Measurements from ENCODE around the gene B4GALT2. TPM values are rescaled to one million over a fixed set of nuclear protein-coding genes. Genes with fewer than 3 reads are reported as not detected.

The B4GALT2 gene
- polyA plus RNA-seq, 3 donors: 20.7 to 43.7 (median 36.7) TPM

DNA sequence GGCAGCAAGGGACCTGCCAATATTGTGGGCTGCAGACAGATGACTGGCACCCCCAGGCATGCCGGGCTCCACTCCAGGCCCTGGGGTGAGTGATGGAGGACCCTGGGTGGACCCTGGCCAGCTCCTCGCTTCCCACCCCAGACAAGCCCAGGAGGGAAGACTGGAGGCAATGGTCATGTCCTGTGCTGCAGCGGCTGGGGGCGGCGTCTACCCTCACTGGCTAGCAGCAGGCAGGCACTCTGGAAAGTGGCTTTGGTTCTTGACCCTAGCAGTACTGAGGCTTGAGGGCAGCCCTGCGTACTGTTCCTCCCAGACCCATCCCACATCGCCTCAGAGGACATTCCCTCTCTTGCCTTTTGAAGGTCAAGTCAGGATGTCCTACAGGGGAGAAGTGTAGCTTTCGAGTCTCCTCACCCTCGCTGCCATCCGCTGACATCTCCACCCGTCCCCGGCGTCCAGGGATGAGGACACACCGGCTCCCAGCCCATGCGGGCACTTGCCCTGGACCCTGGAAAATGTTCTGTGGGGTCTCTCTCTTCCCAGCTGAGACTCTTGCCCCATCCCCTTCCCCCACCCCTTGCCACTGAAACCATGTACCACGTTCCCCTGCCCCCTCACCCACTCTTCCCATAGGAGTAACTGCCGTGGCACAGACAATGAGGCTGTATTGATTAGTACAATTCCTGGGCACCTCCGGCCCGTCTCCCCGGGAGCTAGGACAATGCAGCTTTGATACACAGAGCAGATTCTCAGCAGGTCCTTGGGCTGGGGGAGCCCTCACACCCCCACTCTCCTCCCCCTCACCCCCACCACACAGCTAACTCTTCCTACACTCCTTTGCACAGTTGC, 37.3 kb downstream of the B4GALT2 start:
- WGBS, 3 donors: 88 to 89% (median 88%) methylated on average over 20 of the region's 20 CpGs
- no peak overlapping the region for H3K27ac ChIP-seq (ENCODE audit: low read depth, low read length)

DNA sequence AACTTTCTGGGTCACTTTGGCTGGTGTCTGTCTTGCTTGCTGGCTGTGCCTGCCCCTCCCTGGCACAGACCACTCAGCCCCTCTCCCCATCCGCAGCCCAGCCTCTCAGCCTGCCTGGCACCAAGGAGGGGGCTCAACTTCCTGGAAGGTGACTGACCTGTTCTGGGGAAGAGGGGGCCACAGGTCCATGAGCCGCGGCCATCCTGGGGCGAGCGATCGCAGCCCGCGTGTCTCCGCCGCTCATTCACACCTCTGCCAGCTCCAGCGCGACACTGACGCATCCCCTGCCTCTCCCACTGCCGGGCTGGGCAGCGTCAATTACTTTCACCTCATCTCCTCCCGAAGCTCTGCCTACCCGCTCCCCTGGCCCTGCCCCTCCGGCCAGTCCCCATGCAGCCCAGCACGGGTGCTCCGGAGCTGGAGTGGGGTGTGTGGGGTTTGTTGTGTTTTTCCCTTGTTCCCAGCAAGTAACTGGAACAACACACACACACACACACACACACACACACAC, 37.9 kb downstream of the B4GALT2 start:
- no peak overlapping the region for H3K27ac ChIP-seq (ENCODE audit: low read depth, low read length)
- 83 to 88% (median 84%) methylated on average over 20 of the region's 20 CpGs for WGBS, 3 donors

DNA sequence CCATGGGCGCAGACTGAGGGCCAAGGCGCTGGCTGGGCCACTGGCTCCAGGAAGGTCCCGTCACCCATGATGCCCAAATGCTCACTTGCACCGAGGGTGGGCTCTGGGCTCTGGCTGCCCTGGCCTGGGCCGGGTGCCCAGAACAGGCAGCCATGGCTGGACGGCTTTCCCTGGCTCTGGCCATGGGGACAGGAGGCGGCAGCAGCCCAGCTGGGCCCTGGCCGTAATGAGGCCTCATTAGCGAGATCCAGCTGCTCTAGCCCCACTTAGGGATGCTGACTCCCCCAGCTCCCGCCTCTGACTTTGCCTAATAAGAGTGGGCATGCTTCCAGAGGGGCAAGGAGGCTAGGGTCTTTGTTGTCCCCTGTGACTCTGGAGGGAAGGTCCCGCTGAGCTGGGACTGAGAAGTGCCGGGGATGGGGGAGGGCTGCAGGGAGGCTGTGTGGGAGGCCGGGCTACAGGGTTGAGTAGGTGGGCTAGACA, 40.5 kb downstream of the B4GALT2 start:
- 87 to 92% (median 91%) methylated on average over 13 of the region's 13 CpGs for WGBS, 3 donors
- H3K27ac ChIP-seq (ENCODE audit: low read depth, low read length): no peak overlapping the region

DNA sequence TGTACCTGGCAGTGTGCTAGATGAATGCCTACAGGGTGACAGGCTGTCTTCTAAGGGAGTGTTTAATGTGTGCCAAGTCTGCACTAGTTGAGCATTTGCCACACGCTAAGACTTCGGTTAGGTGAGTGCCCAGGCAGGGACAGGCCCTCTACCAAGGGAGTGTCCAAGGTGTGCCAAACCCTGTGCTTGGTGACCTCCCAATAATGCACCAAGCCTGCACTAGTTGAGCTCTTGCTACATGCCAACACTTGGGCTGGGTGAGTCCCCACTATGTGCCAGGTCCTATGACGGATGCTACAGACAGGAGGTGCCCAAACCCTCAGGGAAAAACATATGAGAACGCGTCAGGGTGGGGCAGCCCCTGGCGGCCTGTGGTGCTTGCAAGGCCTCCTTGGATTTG, 41.5 kb downstream of the B4GALT2 start:
- 78 to 87% (median 80%) methylated on average over 6 of the region's 6 CpGs for WGBS, 3 donors
- H3K27ac ChIP-seq (ENCODE audit: low read depth, low read length): no peak overlapping the region

DNA sequence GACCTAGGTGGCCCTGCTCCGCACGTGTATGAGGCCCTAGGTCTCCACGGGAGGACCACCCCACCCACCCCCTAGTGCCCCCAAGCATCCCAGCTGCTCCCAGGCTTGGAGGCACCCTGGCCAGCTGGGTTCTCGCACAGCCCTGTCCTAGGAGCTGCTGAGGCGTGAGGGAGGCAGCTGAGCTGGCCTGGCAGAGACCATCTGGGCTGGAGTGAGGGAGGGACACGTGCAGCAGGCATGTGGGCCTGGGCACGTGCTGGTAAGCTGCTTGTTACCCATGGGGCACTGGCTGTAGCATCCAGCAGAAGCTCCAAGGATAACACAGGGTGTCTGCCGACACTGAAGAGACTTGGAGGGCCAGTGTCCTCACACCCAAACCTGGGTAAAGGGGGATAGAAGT, 42.1 kb downstream of the B4GALT2 start:
- 88 to 91% (median 90%) methylated on average over 8 of the region's 8 CpGs for WGBS, 3 donors

DNA sequence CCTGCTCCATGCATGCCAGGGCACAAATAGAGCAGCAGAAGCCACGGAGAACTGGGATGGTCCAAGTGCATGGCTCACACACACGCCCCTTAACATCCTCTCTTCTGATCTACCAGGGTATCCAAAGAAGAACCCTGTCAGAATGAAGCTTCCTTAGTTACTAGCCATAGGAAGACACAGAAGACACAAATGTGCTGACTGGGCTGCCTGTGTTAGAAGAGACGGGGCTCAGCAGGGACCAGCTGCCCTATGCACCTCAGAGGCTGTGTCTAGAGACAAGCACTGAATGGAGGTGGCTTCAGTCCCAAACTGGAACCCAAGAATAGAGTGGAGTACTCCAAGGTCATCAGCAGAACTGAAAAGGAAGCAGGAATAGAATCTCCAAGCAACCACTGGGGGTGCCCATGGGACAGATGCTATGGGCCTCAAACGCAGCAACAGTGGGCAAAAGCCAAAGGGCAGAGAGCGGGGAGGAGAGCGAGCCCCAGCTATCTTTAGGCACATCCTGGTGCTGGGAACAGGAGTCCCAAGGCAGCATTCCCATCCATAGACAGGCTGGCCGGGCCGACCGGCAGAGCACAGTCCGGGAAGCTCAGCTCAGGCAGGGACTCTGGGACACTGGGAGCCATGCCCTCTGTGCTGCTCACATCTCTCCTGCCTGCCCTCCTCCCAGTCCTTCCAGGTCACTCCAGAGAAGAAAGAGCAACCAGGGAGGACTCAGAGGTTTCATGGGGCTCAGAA, 42.7 kb downstream of the B4GALT2 start:
- WGBS, 3 donors: 84 to 92% (median 84%) methylated on average over 10 of the region's 10 CpGs
- no peak overlapping the region for H3K27ac ChIP-seq (ENCODE audit: low read depth, low read length)

More for the DNA sequence above, 42.1 kb downstream of the B4GALT2 start:
- no peak overlapping the region for H3K27ac ChIP-seq (ENCODE audit: low read depth, low read length)

DNA sequence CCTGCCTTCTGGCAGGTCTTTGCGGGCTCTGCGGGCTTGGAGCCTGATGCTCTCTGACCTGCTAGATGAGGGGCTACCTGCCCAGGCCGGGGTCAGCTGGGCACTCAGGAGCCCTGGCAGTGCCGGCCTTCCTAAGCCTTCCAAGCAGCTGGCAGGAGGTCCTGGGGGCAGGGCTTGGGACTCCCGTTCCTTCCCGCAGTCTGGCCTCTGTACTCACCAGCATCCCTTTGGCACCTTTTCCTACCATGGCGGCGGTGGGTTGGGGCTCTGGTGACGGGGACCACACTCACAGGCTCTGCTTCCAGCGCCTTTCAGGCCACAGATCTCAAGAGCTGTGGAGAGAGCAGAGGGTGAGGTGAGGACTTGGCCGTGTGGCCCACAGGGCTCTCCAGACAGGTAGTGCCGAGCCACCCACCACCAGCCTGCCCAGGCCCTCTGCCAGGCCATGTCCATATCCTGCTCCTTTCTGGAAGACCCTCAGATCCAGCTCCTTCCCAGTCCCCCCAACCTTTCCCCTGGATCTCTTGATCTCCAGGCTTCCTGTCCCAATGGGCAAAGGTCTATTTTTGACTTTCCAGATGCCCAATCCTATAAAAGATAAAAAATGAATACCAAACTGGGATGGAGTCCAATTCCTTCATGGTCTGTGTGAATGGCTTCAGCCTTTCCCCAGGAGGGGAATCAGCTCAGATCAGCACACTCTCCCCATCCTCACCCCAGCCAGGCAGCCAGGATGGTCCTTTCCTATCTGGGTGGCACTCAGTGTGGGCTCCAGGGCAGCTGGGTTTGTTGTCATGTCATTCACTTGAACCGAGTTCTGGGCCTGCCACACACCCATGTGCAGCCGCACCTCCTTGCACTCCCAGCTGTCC, 45.3 kb downstream of the B4GALT2 start:
- WGBS, 3 donors: 89 to 91% (median 90%) methylated on average over 14 of the region's 14 CpGs
- H3K27ac ChIP-seq (ENCODE audit: low read depth, low read length): no peak overlapping the region

DNA sequence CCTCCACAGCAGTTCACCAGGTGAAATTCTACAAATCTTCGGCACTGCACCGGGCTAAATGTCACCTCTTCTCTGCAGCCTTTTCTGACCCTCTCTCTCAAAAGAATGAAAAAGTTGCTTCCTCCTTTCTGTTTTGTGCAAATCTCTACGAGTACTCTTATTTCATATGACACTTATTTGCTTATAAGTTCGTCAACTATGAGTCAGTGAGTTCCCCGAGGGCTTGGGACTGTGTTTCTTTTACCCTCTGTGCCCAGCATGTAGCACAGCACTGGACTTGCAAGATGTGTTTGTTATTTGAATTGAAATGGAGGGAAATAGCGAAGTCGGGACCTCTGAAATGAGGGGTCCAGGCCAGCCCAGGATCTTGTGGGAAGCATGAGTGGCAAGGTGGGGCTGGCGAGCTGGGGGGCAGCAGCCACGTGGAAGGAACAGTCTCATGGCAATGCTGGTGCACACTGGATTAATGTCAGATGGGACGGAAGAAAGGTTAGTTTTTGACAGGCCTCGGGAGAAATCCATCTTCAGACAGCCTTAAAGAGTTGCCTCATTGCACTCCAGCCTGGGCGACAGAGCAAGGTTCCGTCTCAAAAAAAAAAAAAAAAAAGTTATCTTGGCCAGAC, 46.0 kb downstream of the B4GALT2 start:
- no peak overlapping the region for H3K27ac ChIP-seq (ENCODE audit: low read depth, low read length)
- WGBS, 3 donors: 83 to 89% (median 85%) methylated on average over 12 to 13 of the region's 13 CpGs

DNA sequence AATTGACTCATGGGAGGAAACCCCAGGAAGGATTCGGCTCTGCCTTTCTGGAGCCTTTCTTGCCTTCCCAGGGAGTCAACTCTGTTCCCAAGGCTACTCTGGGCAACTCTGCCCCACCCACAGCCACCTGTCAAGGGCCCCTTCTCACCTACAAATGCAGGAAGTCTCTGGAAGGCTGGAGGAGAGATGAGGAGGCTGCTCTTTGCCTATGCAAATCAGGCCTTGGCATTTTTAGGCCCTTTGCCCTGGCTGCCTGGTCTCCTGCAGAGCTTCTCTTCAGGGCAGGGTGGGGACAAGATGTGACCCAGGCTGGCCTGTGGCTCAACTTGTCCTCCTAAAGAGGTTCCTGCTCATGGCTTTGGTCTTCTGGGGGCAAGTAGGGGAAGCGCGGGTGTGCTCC, 46.8 kb downstream of the B4GALT2 start:
- H3K27ac ChIP-seq (ENCODE audit: low read depth, low read length): no peak overlapping the region
- WGBS, 3 donors: 70 to 92% (median 86%) methylated on average over 3 of the region's 3 CpGs

DNA sequence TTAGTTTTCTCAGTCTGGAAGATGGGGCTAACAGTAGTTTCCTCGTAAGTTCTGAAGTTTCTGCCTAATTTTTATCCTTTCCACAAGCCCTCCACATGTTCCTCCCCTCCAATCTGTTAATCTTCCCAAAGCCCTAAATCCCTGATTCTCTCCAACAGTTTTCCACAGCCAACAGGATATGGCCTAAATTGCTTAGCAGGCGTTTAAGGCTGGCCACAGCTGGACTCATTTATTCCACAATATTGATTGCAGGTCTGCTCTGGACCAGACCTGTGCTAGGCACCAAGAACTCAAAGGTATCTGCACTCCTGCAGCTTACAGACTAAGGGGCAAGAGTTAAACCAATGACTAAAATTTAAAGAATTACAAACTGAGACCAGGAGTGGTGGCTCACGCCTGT, 48.3 kb downstream of the B4GALT2 start:
- H3K27ac ChIP-seq (ENCODE audit: low read depth, low read length): no peak overlapping the region
- 88 to 97% (median 92%) methylated on average over 3 of the region's 3 CpGs for WGBS, 3 donors

DNA sequence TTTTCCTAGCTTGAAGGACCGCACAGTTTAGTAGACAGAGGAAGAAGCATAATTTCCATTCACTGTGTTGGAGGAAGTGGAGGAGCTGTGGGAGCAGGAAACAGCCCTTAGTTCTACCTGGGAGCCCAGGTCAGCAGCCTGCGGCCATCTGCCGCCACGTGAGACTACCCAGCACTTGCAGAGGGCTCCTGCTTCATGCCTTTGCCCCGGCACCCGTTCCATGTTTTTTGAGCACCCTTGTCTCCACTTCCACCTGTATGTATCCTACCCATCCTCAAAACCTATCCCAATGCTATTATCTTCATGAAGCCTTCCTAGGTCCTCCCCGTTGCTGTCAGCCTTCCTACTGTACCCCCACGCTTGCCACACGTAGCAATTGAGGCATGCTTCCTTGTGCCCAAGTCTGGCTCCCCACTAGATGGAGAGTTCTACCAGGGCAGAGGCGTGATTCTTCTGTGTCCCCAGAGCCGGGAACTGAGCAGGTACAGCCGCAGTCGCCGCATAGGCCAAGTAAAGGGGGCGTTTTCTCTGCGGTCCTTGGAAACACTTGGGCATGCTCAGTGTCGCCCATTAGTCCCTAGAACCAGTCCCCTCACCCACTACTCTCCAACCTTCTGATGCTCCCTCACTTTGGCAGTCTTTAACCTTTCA, 50.4 kb downstream of the B4GALT2 start:
- WGBS, 3 donors: 21 to 27% (median 24%) methylated on average over 17 of the region's 17 CpGs
- H3K27ac ChIP-seq (ENCODE audit: low read depth, low read length): no peak overlapping the region

DNA sequence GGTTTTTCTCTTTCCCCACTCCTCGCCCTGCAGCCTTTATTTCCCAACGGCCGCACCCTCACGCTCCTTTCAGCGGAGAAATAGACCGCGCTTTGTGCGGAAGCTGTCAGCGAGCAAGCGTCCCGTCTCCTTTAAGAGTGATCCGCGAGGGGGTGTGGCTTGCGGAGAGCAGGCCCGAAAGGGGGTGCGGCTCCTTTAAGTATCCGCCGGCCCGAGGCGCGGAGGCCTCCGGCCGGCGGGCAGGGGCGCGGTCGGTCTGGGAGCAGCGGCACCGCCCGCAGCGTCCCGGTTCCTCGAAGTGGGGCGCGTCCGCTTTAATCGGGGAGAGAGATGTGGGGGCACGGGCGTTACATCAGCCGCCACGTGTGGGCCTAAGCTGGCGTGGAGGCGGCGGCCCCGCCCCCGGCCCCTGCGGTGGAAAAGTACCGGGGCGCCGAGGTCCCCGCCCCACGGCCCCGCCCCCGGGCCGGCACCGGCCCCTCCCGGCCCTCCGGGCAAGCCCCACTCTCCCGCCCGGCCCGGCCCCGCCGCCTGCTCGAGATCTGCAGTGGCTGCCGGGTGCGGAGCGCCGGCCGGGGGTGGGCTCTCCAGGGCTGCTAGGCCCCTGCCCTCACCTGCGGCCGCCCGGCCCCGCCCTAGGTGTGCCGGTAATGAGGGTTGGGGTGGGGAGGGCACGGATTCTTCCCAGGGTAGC, 51.0 kb downstream of the B4GALT2 start:
- no peak overlapping the region for H3K27ac ChIP-seq (ENCODE audit: low read depth, low read length)
- 0 to 1% (median 1%) methylated on average over 53 to 75 of the region's 75 CpGs for WGBS, 3 donors

DNA sequence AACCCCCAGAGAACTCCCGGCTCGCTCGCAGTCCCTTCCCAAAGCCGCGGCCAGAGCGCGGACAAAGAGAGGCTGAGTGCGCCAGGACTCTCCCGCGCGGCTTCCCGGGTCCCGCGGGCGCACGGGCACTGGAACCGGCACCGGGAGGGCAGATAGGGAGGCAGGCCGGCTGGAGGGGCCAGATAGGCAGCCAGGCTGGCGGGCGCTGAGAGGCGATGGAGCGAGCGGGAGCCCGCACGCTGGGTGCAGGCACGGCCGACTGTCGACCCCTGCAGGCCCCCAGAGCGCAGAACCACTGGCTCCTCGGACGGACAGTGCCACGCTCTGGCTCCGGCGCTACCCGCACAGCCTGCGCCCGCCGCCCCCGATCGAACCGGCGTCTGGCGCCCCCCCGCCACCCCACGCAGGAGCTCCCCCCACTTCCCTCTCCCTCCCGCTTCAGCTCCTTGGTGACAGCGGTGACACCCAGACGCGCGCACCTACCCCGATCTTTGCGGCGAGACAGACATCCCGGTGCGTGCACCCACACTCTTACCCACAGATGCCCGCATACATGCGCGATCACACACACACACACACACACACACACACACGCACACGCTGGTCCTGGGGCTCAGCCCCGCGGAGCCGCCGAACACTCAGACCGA, 51.7 kb downstream of the B4GALT2 start:
- no peak overlapping the region for H3K27ac ChIP-seq (ENCODE audit: low read depth, low read length)
- 0 to 1% (median 0%) methylated on average over 60 to 66 of the region's 66 CpGs for WGBS, 3 donors

DNA sequence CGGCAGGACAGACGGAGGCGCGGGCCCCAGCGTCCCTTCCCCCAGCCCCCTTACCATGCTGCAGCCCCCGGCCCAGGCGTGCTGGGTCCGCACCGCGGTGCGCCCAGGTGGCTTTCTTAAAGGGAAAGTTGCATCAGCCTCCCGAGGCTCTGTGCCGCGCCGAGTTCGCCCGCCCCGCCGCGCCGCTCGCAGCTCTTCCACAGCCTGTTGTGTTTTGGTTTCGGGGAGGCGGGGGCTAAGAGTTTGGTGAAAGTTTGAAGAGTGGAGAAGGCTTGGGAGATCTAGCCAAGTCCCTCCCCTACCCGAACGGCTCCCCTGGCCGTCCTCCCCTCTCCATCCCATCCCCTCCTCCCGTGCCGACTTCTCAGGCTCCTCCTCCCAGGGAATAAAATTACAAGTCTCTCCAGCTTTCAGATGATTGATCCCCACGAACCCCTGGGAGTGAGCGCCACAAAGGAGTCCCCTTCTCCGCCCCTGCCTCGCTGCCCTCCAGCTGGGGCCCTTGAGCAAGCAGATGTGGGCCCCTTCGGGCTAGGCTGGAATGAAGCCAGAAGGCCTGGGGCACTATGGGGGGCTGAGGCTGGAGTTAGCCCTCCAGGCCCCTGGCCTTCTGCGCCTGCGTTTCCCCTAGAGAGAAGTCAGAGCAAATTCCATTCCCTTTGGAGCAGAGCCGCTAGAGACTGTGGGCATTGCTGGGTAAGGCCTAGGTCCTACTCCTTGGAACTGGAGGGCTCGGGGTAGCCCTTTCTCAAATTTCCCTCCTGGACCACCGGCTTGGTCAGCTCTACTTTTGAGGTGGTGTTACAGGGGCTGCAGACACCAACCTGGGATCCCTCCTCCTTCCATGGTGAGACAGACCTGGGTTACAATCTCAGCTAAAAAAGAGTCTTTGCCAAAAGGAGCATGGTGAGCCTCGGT, 52.5 kb downstream of the B4GALT2 start, which contains the start of gene SLC6A9:
SLC6A9 (minus strand) TSS at position 211 of the 918 bp plus-strand sequence. CDS start 7,185 bp downstream, outside the sequence.
- 15 to 18% (median 17%) methylated on average over 38 to 40 of the region's 40 CpGs for WGBS, 3 donors

DNA sequence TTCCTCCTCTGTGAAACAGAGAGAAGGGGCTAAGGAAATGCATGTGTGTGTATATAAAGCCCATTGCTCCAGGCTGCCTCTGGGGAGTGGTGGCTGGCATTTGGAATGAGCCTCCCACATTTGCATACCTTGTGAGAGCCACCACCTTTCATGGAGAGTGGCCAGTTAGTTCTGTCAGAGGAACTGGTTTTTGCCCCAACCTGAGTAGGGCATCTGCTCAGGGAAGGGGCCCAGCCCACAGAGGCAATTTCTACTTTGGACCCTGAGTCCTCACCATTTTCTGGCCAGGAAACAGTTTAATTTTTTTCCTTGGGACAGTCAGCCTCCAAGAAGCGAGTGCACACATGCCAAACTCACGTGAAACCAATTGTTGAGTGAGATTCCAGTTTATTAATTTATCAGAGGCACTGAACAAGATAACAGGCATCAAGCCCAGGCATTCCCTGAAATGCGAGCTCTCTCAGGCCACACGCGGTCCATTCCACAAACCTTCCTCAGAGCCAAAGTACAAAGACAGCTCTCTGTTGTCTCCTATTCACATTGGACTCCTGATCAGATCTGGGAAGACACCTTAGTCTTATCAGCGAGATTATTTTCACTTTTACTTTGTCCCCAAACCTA, 53.3 kb downstream of the B4GALT2 start:
- no peak overlapping the region for H3K27ac ChIP-seq (ENCODE audit: low read depth, low read length)
- WGBS, 3 donors: 54 to 73% (median 68%) methylated on average over 6 of the region's 6 CpGs

More for the DNA sequence above, 52.5 kb downstream of the B4GALT2 start, which contains the start of gene SLC6A9:
- no peak within 1 kb of the TSS for H3K27ac ChIP-seq (ENCODE audit: low read depth, low read length)

All from adipose tissue (tissue), 3 donors.